ENCODE data around the gene SNCG. TPM values are rescaled to one million over a fixed set of nuclear protein-coding genes. Genes with fewer than 3 reads are reported as not detected.

The SNCG gene
- total and polyA plus RNA-seq, 2 experiments from 2014 or later = 4.0 to 17.0 TPM

DNA sequence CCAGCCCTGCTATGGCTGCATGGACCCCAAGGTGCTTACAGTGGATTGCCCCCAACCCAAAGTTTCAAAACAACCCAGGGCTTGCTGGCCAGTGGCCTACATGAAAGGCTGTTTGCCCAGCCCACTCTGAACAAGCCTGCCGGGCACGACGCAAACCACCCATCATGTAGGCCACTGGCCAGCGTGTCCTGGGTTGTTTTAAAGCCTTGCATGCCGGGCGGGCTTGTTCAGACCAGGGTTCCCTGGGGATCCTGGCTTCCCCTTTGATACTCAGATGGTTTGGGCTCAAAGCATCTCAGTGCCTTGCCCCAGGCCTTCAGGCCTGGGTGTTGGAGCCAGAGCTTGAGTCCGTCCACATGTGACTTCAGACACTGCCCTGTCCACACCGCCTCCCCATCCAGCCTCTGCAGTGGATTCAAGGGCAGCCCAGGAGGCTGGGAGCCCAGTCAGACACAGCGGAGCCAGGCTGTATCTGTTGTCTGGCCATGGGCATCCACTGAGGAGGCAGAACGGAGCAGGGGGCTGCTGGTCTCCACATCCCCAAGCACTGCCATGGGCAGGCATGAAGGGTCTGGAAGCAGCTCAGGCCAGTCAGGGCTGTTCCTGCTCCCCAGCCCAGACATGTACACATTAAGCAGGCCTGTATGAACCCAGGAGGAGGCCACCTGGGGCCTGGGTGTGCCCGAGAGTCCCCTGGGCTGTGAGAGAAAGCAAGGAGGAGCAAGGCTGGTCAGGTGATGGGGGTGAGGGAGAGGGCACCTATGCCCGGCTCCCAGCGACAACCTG lies 5.9 kb downstream of the SNCG start:
- no peaks in the 10 kb centered on the region for H3K36me3 Mint-ChIP-seq (ENCODE audit: low read depth)
- DNase-seq (ENCODE audit: low spot score) = no peak
- H3K9me3 Mint-ChIP-seq = peaks cover 2% of the 10 kb centered on the region; the same call in 1 of the 3 replicates
- peaks cover 36% of the 10 kb centered on the region for H3K4me1 Mint-ChIP-seq
- H3K27ac Mint-ChIP-seq = no peak overlapping the region
- Histone ChIP-seq H3K27me3 (ENCODE audit: insufficient read depth) (peaks cover 19% of the 10 kb centered on the region), H3K79me2 (replicated peaks; ENCODE audit: insufficient read depth) (no peaks in the 10 kb centered on the region), H3K36me3 (ENCODE audit: insufficient read depth) (no peaks in the 10 kb centered on the region), H3K4me1 (ENCODE audit: insufficient read depth) (peaks cover 27% of the 10 kb centered on the region), H3K4me3 (no peak overlapping the region), H3K9me2 (ENCODE audit: insufficient read depth) (no peaks in the 10 kb centered on the region), H4K20me1 (replicated peaks; ENCODE audit: insufficient read depth) (no peaks in the 10 kb centered on the region), H3F3A (replicated peaks; ENCODE audit: low read depth) (peaks cover 4% of the 10 kb centered on the region; the same call in 1 of the 2 replicates), H2AFZ (no peak overlapping the region), H3K27ac (ENCODE audit: low read depth) (no peak overlapping the region), H3K4me2 (no peak overlapping the region)
- TF ChIP-seq, protein P1, sequence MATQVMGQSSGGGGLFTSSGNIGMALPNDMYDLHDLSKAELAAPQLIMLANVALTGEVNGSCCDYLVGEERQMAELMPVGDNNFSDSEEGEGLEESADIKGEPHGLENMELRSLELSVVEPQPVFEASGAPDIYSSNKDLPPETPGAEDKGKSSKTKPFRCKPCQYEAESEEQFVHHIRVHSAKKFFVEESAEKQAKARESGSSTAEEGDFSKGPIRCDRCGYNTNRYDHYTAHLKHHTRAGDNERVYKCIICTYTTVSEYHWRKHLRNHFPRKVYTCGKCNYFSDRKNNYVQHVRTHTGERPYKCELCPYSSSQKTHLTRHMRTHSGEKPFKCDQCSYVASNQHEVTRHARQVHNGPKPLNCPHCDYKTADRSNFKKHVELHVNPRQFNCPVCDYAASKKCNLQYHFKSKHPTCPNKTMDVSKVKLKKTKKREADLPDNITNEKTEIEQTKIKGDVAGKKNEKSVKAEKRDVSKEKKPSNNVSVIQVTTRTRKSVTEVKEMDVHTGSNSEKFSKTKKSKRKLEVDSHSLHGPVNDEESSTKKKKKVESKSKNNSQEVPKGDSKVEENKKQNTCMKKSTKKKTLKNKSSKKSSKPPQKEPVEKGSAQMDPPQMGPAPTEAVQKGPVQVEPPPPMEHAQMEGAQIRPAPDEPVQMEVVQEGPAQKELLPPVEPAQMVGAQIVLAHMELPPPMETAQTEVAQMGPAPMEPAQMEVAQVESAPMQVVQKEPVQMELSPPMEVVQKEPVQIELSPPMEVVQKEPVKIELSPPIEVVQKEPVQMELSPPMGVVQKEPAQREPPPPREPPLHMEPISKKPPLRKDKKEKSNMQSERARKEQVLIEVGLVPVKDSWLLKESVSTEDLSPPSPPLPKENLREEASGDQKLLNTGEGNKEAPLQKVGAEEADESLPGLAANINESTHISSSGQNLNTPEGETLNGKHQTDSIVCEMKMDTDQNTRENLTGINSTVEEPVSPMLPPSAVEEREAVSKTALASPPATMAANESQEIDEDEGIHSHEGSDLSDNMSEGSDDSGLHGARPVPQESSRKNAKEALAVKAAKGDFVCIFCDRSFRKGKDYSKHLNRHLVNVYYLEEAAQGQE (IDR thresholded peaks at IDR 0.05; ENCODE audit: unreplicated experiment) = no peak
- TF ChIP-seq ZNF331 (CRISPR knock-in tag; IDR thresholded peaks at IDR 0.05; ENCODE audit: low read depth) = no peak
- no peak for TF ChIP-seq CTCF (conservative IDR thresholded peaks at IDR 0.05; ENCODE audit: low read depth in 2 of 2)
- no peak for TF ChIP-seq EZH2phosphoT487 (IDR thresholded peaks at IDR 0.05; ENCODE audit: unreplicated experiment)
- no peak for TF ChIP-seq NANOG (IDR thresholded peaks at IDR 0.05; ENCODE audit: borderline replicate concordance)
- TF ChIP-seq ZNF114 (CRISPR knock-in tag; IDR thresholded peaks at IDR 0.05) = no peak
- TF ChIP-seq CREB1 (CRISPR knock-in tag; IDR thresholded peaks at IDR 0.05; ENCODE audit: low read depth) = no peak
- TF ChIP-seq JUNB (IDR thresholded peaks at IDR 0.05; ENCODE audit: unreplicated experiment) = no peak
- no peak for TF ChIP-seq POLR2AphosphoS5 (IDR thresholded peaks at IDR 0.05; ENCODE audit: low read depth)
- TF ChIP-seq, protein P2, sequence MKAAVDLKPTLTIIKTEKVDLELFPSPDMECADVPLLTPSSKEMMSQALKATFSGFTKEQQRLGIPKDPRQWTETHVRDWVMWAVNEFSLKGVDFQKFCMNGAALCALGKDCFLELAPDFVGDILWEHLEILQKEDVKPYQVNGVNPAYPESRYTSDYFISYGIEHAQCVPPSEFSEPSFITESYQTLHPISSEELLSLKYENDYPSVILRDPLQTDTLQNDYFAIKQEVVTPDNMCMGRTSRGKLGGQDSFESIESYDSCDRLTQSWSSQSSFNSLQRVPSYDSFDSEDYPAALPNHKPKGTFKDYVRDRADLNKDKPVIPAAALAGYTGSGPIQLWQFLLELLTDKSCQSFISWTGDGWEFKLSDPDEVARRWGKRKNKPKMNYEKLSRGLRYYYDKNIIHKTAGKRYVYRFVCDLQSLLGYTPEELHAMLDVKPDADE (IDR thresholded peaks at IDR 0.05) = no peak
- TF ChIP-seq STAT1 (IDR thresholded peaks at IDR 0.05; ENCODE audit: unreplicated experiment) = no peak
- TF ChIP-seq ZNF462 (CRISPR knock-in tag; IDR thresholded peaks at IDR 0.05) = no peak
- no peak for TF ChIP-seq EZH2 (IDR thresholded peaks at IDR 0.05; ENCODE audit: low read depth, unreplicated experiment)
- peaks cover 27% of the 10 kb centered on the region for H3K27me3 Mint-ChIP-seq (ENCODE audit: insufficient read depth, low read depth, poor library complexity)
- no peak for ATAC-seq
- H3K4me3 Mint-ChIP-seq = no peak overlapping the region
